ENCODE measurements around the gene ZMYM4.

DNA sequence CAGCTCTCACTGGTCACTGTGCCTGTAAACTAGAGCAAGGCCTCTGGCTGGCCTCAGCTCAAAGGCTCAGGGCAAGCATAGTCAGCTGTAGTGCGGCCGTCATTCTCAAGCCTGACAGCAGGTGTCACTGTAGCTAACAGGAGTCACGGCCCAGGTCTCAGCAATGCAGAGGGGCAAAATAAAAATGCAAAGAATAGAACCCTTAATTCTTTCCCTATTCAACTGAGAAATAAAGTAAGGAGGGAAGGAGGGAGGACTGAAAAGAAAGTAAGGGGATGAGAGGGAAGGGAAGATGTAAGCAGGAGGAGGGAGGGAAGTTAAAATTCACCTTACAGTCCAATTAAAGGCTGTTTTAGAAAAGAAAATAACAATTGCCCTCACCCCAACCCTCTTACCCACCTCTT, 182.6 kb downstream of the ZMYM4 start:
- TF ChIP-seq HOXB5 (CRISPR knock-in tag; IDR thresholded peaks at IDR 0.05) (no peak), POLR2A (IDR thresholded peaks at IDR 0.05; ENCODE audit: low read length) (no peak), RCOR1 (IDR thresholded peaks at IDR 0.05; ENCODE audit: low read depth, low read length) (no peak), POLR2AphosphoS2 (conservative IDR thresholded peaks at IDR 0.05; ENCODE audit: low read length) (no peak), PHF8 (IDR thresholded peaks at IDR 0.05; ENCODE audit: borderline replicate concordance, low read depth) (no peak), ESRRA (IDR thresholded peaks at IDR 0.05; ENCODE audit: borderline replicate concordance, low read length) (no peak)
- TF ChIP-seq, protein P1, sequence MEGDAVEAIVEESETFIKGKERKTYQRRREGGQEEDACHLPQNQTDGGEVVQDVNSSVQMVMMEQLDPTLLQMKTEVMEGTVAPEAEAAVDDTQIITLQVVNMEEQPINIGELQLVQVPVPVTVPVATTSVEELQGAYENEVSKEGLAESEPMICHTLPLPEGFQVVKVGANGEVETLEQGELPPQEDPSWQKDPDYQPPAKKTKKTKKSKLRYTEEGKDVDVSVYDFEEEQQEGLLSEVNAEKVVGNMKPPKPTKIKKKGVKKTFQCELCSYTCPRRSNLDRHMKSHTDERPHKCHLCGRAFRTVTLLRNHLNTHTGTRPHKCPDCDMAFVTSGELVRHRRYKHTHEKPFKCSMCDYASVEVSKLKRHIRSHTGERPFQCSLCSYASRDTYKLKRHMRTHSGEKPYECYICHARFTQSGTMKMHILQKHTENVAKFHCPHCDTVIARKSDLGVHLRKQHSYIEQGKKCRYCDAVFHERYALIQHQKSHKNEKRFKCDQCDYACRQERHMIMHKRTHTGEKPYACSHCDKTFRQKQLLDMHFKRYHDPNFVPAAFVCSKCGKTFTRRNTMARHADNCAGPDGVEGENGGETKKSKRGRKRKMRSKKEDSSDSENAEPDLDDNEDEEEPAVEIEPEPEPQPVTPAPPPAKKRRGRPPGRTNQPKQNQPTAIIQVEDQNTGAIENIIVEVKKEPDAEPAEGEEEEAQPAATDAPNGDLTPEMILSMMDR (IDR thresholded peaks at IDR 0.05) = peak; percentile 62

Measured in A549 (cell line).